Cardiac septum (tissue), 1 donor: ENCODE results near the gene FXR2. TPM values are rescaled to one million over a fixed set of nuclear protein-coding genes. Genes with fewer than 3 reads are reported as not detected.
A peak's percentile ranks its signal among the peaks of the same experiment; 100 is the strongest.

ENCODE experiments used
- DNase-seq: peaks from one replicate; pipeline ENCODE4 v3.0.0-alpha.2; 2020; ENCODE audit warnings: low spot score
- intact Hi-C: fragments of 100-400 bp; cut with DNase I; formaldehyde crosslinking; loops from one replicate; pipeline ENCODE4 v1.14.0; 2022
- total RNA-seq: library from RNA; stranded (reverse); fragmentation: NEBNext Ultra II Directional; extraction: Animal tissue kit (Norgen Biotek cat#: 25700); gene quantifications from one replicate; pipeline ENCODE4 v1.2.1, GENCODE V29; 2021
- donor health status: DM: no; HTN: no; CAD: no.

Gene FXR2
- total RNA-seq, 1 donor from 2014 or later: 83.5 TPM

DNA sequence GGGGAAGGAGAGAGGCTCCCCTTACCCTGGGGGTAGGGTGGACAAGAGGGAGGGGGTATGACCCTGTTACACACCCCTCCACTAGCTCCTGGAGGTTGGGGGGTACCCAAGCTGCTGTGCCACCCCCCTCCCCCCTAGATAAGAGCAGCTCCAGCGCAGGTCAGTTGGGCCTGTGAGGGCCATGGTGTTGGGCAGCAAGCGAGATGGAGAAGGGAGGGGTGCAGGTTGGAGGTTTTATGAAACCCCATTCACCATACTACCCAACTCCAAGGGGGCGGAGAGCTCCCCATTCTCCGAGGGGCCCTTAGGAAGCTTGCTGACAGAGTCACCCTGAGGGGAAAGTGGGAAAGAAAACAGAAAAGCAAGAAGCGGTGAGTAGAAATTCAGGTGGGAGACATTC lies 23.1 kb downstream of the FXR2 start:
- DNase-seq: no peak
- intact Hi-C loops: no loop called here

DNA sequence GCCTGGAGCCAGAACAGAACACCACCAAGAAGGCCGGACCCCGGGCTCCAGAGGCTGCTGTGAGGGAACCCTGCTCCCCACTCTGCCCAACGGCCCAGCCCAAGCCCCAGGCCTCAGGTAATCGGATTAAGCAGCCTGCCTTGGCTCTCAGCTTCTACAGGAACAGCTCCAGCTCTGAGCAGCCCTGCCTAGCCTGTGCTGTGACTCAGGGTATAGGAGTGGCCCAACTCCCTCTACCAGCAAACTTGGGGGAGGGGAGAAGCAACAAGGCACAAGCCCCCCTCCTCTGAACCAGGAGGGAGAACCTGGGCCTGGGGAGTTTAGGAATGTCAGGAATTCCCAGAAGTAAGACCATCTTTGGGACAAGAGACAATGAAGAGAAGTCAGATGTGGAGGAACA lies 24.0 kb downstream of the FXR2 start:
- intact Hi-C loops: no loop called here

DNA sequence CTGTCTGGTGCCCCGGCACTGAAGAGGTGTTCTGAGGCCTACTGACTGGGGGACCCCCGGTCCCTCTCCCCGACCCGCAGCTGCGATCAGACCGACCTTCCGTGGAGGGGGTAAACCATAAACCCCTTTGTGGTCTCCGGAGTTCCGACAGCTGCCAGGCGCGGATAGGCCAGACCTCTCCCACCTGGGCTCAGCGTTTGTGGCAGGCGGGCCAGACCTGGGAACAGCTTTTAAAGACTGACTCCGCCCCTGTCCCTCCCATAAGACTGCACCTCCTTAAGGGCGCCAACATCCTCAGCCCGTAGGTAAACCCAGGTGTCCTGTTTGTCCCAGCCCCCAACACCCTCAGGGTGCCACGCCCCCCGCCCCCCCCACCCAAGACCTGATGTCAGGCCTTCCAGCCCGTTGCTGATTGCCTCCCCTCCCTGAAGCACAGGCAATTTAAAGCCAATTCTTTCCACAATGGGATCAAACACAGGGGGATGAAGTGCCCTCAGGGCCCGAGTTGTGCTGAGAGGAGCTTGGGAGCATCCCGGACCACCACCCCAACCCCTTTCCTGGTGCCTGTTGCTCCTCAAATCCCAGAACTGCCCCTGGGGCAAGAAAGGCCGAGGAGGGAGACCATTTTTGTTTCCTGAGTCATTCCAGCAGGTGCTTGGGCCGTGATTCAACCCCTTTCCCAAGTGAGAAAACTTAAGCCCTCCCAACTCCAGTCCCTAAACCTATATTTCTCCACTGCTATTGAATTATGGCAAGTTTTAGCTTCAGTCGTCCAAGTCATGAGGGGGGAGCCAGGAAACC lies 24.6 kb downstream of the FXR2 start, which contains the start of gene SOX15:
TSS of gene SOX15 (minus strand) at position 204 of the 801 bp plus-strand sequence. CDS start 418 bp downstream, outside the sequence.
- DNase-seq: no peak

More for the DNA sequence above, 24.0 kb downstream of the FXR2 start:
- no peak for DNase-seq

DNA sequence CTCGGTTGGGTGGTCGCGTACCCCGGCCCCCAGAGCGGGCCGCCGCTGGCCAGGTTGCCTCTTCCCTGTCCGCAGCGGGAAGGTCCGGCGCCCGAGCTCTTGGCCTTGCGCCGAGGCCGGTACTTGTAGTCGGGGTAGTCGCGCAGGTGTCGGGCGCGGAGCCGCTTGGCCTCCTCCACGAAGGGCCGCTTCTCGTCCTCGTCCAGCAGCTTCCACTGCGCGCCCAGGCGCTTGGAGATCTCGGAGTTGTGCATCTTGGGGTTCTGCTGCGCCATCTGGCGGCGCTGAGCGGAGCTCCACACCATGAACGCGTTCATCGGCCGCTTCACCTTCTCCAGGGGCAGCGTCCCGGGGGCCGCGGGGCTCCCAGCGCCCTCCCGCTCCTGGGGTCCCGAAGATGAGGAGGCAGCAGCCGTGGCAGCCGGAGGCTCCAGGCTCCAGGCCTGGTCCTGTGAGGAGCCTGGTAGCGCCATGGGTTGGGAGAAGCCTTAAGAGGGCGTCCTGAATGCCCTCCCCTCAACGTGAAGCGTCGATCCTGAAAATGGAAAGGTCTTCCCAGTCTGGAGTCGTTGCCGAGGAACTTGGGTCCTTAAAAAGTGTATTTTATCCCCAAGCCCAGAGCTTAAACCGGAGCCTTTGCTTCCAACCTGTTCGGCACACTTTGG lies 25.4 kb downstream of the FXR2 start:
- peak; percentile 92 for DNase-seq

More for the DNA sequence above, 24.6 kb downstream of the FXR2 start, which contains the start of gene SOX15:
- intact Hi-C loops: loop anchor here (5.0 kb wide), 1 partner anchor 37 kb away; the partner anchor contains the start of gene SAT2

DNA sequence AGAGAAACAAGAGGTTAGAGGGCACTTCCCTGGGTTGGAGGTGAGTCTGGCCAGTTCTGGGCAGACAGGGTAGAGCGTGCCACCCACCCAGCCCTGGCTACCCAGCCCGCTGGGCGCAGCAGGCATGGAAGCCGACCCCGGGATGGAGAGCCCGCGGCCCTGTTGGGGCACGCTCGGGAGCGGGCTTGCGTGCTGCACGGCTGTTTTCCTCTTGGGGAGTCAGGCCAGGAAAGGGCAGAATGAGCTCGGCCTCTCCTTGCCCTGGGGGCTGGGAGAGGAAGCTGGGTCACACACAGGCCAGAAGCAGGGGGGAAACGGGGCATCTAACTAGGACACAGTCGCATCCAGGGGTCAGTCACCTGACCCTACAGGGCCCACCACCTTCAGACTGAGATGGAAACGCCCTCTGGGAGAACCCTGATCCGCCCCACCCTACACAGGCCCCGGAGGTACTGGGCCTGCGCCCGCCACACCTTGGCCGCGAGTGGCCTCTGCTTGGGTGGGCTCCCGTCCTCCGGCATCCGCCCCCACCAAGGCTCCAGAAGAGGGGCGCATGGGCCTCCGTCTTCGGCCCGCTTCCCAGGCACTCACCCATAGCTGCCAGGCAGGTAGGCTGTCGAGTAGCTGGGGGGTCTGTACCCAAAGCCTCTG lies 26.0 kb downstream of the FXR2 start:
- intact Hi-C loops: loop anchor here (5.0 kb wide), 1 partner anchor 39 kb away; the partner anchor contains the start of gene SAT2
- no peak for DNase-seq

More for the DNA sequence above, 25.4 kb downstream of the FXR2 start:
- intact Hi-C loops: loop anchor here (5.0 kb wide), 1 partner anchor 38 kb away; the partner anchor contains the start of gene SAT2

DNA sequence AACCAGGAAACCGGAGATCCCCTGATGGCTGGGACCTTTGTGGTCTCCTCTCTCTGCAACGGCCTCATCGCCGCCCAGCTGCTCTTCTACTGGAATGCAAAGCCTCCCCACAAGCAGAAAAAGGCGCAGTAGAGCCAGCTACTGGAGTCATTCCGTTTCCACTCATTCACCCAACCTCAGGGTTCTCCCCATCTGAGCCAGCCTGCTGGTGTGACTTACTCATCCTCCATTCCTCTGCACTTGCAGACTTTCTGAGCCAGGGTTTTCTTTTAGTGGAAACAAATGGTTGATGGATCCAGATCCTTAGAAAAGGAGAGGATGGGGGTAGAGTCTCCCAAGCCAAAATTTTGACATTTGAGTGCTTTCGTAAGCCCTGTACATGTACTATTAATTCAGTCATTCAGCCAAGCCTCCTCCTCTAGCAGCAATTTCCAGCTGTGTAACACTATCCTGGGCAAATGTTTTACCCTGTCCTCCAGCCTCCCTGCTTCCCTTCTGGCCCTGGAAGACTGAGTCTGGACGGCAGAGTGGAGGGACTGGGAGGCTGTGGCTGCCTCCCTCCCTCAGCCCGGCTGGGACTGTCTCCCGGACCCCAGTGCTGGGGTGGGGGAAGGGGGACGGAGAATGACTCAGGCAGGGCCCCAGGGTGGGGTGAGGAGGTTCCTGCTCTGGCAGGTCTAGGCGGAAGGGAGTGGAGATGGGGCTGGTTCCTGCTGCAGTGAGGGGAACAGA lies 27.1 kb downstream of the FXR2 start:
- intact Hi-C loops: loop anchor here (5.0 kb wide), 1 partner anchor 40 kb away; the partner anchor contains the start of gene SAT2

DNA sequence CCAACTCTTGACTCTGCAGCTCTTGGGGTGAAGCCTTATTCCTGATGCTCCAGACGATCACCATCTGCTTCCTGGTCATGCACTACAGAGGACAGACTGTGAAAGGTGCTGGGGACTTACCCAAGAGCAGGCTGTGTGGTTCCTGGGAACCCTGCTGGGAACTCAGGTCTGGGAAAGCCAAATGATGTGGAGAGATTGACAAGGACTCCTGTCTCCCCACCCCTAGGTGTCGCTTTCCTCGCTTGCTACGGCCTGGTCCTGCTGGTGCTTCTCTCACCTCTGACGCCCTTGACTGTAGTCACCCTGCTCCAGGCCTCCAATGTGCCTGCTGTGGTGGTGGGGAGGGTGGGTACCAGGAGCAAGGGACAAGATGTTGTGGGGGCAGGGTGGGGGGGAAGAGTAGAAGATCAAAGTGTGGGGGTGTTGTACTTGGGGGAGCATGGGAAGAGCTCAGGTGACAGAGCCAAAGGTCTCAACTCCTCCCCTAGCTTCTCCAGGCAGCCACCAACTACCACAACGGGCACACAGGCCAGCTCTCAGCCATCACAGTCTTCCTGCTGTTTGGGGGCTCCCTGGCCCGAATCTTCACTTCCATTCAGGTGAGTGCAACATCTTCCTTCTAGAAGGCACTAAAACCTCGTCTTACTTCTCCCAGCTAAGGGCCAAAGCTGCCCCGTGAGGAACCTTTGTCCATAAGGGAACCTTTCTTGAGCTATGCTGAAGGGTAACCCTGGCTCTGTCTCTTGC lies 27.9 kb downstream of the FXR2 start:
- intact Hi-C loops: loop anchor here (5.0 kb wide), 1 partner anchor 40 kb away; the partner anchor contains the start of gene SAT2
- DNase-seq: no peak

More for the DNA sequence above, 27.1 kb downstream of the FXR2 start:
- DNase-seq: no peak

DNA sequence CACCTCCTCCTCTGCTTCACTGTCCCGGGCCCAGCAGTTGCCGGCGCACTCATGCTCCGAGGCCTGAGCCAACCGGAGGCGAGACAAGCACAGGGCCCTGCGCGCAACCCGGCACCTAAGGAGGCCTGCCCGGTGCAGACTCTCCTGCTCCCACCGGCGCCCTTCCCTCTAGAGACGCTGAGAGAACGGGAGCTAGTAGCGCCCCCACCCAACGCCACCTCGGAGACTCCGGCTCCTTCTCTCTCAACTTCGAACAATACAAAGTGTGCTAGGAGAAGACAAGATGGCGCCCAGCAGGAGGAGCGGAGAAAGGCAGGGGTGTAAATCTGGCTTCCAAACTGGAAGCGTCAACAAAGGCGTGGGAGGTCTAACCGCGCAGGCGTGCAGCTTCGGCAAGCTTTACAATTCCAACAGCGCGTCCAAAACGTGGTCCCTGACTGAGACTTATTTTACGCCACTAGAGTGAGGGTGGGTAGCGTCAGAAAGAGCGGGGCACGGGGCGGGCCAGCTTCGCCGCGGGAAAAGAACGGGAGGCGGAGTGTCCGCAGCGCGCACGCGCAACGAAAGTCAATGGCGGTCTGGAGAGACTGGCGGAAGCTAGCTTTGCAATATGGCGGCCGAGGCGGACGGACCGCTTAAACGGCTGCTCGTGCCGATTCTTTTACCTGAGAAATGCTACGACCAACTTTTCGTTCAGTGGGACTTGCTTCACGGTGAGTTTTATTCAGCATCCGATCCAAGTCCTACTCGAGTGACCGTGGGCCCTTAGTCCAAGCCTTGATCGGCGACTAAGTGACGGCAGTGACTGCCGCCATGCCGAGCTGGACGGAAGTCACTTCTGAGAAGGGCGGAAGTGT lies 31.2 kb downstream of the FXR2 start, which contains the start of gene MPDU1:
TSS of gene MPDU1 (plus strand) at position 600 of the 857 bp plus-strand sequence. CDS start at position 611, 11 bp downstream.
- intact Hi-C loops: loop anchor here (2.0 kb wide), 2 partner anchors 31 to 103 kb away; partner anchors contain the start of genes FXR2 and TP53
- peak; percentile 98 for DNase-seq

DNA sequence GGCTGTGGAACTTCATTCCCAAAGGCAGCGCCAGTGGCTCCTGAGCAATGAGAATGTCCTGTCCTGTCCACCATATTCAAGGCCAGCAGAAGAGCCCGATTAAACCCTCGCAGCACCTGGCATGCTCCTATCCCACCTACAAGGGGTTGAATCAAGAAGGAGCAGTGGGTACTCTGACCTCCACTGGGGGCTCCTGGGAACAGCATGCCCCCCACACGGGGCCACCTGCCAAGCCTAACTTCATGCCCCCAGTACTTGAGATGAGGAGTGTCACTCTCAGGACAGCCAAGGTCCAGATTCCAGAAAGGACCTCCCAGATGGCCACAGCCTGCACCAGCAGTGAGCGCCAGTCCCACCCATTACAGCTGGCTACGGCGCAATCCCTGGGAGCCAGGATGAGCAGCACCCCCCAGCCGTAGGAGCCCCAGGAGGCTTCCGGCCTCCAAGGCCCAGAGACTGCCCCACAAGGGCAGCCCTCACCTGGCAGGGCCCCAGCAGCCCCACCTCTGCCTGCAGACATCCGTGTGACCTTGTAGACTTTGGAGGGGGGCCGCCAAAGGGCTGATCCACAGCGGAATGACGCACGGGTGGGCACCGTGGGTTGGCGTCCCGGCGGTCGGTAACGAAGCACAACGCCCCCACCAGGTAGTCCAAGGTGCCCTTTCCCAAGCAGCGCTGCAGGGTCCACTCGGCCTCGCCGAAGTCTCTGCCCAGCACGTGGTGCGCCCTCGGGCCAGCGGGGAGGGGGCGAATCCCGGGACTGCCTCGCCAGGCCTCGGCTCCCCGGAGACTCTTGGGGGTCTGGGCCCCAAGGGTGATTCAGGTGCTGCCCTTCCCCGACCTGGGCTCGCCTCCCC lies 32.1 kb downstream of the FXR2 start:
- intact Hi-C loops: loop anchor here (2.0 kb wide), 2 partner anchors 32 to 104 kb away; partner anchors contain the start of genes FXR2 and TP53
- no peak for DNase-seq

DNA sequence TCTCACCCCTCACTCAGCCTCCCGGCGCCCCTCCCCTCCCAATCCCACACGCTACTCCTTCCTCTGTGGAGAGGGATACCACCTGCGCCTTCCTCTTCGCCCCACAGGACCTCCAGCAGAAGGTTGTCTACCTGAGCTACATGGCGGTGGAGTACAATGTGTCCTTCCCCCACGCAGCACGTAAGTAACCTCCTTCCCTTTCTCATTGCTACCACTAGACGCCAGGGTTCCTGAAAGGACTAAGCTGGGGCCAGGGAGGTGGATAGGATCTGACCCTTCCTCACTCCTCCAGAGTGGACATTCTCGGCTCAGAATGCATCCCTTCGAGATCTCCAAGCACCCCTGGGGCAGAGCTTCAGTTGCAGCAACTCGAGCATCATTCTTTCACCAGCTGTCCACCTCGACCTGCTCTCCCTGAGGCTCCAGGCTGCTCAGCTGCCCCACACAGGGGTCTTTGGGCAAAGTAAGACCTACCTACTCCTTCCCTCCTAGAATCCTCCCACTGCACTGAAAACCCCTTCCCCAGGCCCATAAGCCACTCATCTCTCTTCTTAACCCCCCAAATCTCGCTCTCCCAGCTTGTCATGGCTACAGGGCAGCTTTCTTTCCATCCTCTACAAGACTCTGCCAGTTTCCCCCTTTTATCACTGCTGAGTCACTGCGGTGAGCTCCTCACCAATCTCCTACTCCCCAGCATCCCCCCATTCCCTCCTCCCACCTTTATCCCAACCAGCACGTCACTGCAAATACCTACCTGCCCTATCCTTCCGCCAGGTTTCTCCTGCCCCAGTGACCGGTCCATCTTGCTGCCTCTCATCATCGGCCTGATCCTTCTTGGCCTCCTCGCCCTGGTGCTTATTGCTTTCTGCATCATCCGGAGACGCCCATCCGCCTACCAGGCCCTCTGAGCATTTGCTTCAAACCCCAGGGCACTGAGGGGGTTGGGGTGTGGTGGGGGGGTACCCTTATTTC lies 33.8 kb downstream of the FXR2 start:
- intact Hi-C loops: no loop called here
- DNase-seq: no peak

DNA sequence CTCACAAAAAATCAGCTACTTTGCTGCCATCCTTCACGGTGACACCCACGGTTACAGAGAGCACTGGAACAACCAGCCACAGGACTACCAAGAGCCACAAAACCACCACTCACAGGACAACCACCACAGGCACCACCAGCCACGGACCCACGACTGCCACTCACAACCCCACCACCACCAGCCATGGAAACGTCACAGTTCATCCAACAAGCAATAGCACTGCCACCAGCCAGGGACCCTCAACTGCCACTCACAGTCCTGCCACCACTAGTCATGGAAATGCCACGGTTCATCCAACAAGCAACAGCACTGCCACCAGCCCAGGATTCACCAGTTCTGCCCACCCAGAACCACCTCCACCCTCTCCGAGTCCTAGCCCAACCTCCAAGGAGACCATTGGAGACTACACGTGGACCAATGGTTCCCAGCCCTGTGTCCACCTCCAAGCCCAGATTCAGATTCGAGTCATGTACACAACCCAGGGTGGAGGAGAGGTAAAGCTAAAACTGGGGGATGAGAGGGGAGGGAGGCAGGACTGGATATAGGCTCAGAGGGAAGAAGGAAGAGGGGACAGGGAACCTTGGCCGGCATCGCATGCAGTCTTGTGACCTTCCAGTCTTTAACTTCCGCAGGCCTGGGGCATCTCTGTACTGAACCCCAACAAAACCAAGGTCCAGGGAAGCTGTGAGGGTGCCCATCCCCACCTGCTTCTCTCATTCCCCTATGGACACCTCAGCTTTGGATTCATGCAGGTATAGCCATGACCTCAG lies 34.7 kb downstream of the FXR2 start:
- no peak for DNase-seq
- intact Hi-C loops: no loop called here

DNA sequence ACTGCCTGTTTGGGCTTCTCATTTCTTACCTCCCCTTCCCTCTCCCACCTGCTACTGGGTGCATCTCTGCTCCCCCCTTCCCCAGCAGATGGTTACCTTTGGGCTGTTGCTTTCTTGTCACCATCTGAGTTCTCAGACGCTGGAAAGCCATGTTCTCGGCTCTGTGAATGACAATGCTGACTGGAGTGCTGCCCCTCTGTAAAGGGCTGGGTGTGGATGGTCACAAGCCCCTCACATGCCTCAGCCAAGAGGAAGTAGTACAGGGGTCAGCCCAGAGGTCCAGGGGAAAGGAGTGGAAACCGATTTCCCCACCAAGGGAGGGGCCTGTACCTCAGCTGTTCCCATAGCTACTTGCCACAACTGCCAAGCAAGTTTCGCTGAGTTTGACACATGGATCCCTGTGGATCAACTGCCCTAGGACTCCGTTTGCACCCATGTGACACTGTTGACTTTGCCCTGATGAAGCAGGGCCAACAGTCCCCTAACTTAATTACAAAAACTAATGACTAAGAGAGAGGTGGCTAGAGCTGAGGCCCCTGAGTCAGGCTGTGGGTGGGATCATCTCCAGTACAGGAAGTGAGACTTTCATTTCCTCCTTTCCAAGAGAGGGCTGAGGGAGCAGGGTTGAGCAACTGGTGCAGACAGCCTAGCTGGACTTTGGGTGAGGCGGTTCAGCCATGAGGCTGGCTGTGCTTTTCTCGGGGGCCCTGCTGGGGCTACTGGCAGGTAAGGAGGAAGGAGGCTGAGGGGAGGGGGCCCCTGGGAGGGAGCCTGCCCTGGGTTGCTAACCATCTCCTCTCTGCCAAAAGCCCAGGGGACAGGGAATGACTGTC lies 35.5 kb downstream of the FXR2 start, which contains the start of gene CD68:
TSS of gene CD68 (plus strand) at position 638 of the 833 bp plus-strand sequence. CDS start at position 678, 40 bp downstream.
- no peak for DNase-seq
- intact Hi-C loops: no loop called here
